Activated CD4-positive, alpha-beta T cell treated with anti-CD3 and anti-CD28 coated beads, Interleukin-2, amount 10 ng/mL, durations not matched to agents 7 days and 5 days (primary cell): Measurements from ENCODE around the gene AMIGO2. TPM values are rescaled to one million over a fixed set of nuclear protein-coding genes. Genes with fewer than 3 reads are reported as not detected.
"Not testable (repeated sequence)": the region's sequence is repeated elsewhere in the genome, so short reads cannot be mapped to it uniquely, and the experiment has no call there.

Source experiments
- CTCF ChIA-PET: fragments of 350-600 bp; sonication (Branson Sonifier 250); formaldehyde crosslinking; loops from one replicate; lab custom pipeline; 2021; ENCODE audit warnings: antibody characterized with exemption; lab: Charles Lee
- POLR2A ChIA-PET: fragments of 350-600 bp; sonication (Branson Sonifier 250); formaldehyde crosslinking; loops from one replicate; lab custom pipeline; 2021; ENCODE audit warnings: antibody characterized with exemption; lab: Charles Lee
- DNase-seq: peaks from one replicate; pipeline ENCODE4 v3.0.0-alpha.2; 2020
- H3K27ac Mint-ChIP-seq: one replicate; pipeline ENCODE4 v1.8.0; 2021; ENCODE audit warnings: mild to moderate bottlenecking, moderate library complexity, mixed read lengths
- H3K27me3 Mint-ChIP-seq: one replicate; pipeline ENCODE4 v1.8.0; 2021; ENCODE audit warnings: mixed read lengths
- H3K36me3 Mint-ChIP-seq: one replicate; pipeline ENCODE4 v1.8.0; 2021; ENCODE audit warnings: low read depth, mixed read lengths
- H3K4me1 Mint-ChIP-seq: one replicate; pipeline ENCODE4 v1.8.0; 2021; ENCODE audit warnings: mixed read lengths
- H3K4me3 Mint-ChIP-seq: one replicate; pipeline ENCODE4 v1.8.0; 2021; ENCODE audit warnings: mild to moderate bottlenecking, moderate library complexity, mixed read lengths
- H3K9me3 Mint-ChIP-seq: one replicate; pipeline ENCODE4 v1.8.0; 2021; ENCODE audit warnings: mixed read lengths
- total RNA-seq, 2 experiments: library from RNA; stranded (reverse); gene quantifications; one replicate each; pipeline ENCODE4 v1.2.3, GENCODE V29; 2021

Gene AMIGO2
- total RNA-seq, 2 experiments from 2014 or later = 10.3 to 10.8 TPM

DNA sequence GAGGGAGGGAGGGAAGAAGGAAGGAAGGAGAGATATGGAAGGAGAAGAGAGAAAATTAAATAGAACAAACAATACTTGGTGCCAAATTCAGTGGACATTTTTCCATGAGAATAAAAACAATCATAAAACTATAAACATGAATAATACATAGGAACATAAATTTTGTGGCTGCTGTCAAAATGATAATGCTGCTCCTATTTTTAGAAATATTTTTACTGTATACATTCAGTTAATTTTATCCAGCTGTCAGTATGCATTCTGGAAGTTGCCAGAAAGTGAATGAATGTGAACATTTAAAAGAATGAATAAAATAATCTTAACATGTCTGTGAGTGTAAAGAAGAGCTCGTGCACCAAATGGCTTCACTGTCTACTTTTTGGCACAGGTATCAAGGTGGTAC lies 14.2 kb downstream of the AMIGO2 start:
- DNase-seq = no peak
- ChIA-PET POLR2A (no interaction called here), CTCF (interaction anchor here (1.0 to 1.3 kb wide), 4 partner anchors 9 to 332 kb away, joined by 3 to 4 read pairs (median 3); no protein-coding TSS in a partner anchor)
- Mint-ChIP-seq H3K27me3 (no peaks in the 10 kb centered on the region), H3K4me1 (no peaks in the 10 kb centered on the region), H3K27ac (no peak overlapping the region), H3K4me3 (no peak overlapping the region), H3K36me3 (no peaks in the 10 kb centered on the region), H3K9me3 (no peaks in the 10 kb centered on the region)

DNA sequence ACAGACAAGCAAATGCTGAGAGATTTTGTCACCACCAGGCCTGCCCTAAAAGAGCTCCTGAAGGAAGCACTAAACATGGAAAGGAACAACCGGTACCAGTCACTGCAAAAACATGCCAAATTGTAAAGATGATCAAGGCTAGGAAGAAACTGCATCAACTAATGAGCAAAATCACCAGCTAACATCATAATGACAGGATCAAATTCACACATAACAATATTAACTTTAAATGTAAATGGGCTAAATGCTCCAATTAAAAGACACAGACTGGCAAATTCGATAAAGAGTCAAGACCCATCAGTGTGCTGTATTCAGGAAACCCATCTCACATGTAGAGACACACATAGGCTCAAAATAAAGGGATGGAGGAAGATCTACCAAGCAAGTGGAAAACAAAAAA lies 21.1 kb downstream of the AMIGO2 start:
- DNase-seq, H3K27ac Mint-ChIP-seq, H3K36me3 Mint-ChIP-seq, CTCF ChIA-PET, H3K4me3 Mint-ChIP-seq, H3K4me1 Mint-ChIP-seq, POLR2A ChIA-PET, H3K27me3 Mint-ChIP-seq: not testable (repeated sequence)
- H3K9me3 Mint-ChIP-seq = peaks cover 11% of the 10 kb centered on the region

DNA sequence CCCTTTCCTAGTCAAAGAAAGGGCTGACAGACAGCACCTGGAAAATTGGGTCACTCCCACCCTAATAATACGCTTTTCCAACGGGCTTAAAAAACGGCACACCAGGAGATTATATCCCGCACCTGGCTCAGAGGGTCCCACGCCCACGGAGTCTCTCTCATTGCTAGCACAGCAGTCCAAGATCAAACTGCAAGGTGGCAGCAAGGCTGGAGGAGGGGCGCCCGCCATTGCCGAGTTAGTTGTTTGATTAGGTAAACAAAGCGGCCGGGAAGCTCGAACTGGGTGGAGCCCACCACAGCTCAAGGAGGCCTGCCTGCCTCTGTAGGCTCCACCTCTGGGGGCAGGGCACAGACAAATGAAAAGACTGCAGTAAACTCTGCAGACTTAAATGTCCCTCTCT lies 22.8 kb downstream of the AMIGO2 start:
- H3K4me1 Mint-ChIP-seq, H3K36me3 Mint-ChIP-seq, POLR2A ChIA-PET, H3K4me3 Mint-ChIP-seq, H3K27ac Mint-ChIP-seq, CTCF ChIA-PET, H3K27me3 Mint-ChIP-seq, DNase-seq: not testable (repeated sequence)
- H3K9me3 Mint-ChIP-seq = peaks cover 12% of the 10 kb centered on the region

- H3K9me3 Mint-ChIP-seq = peaks cover 20% of the 10 kb centered on the region
- POLR2A ChIA-PET, H3K4me3 Mint-ChIP-seq, H3K36me3 Mint-ChIP-seq, H3K4me1 Mint-ChIP-seq, H3K27ac Mint-ChIP-seq, H3K27me3 Mint-ChIP-seq, DNase-seq: not testable (repeated sequence)
- CTCF ChIA-PET = interaction anchor here (0.7 kb wide), 1 partner anchor 10 kb away, joined by 3 read pairs; no protein-coding TSS in a partner anchor
Observed at GRCh38 chr12:47055856-47056255, 23.9 kb downstream of the AMIGO2 start.

DNA sequence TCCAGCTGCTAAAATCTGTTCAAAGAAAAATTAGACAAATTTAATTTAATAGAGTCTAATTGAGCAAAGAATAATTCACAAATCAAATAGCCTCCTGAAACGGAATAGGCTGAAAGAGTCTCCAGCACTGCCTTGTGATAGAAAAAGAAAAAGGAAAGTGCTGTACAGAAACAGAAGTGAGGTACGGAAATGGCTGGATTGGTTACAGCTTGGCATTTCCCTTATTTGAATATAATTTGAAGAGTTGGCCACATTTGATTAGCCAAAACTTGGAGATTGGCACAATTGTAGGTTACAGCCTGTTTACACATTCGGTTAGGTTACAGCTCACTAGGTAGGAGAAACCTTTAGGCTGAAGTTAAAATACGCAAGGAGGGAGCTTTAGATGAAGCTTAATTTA lies 25.1 kb downstream of the AMIGO2 start:
- Mint-ChIP-seq H3K9me3 (peaks cover 22% of the 10 kb centered on the region), H3K36me3 (peaks cover 6% of the 10 kb centered on the region), H3K27ac (no peak overlapping the region), H3K27me3 (peaks cover 2% of the 10 kb centered on the region), H3K4me1 (no peaks in the 10 kb centered on the region), H3K4me3 (no peak overlapping the region)
- DNase-seq = no peak
- ChIA-PET CTCF (interaction anchor here (1.0 kb wide), 1 partner anchor 11 kb away, joined by 3 read pairs; no protein-coding TSS in a partner anchor), POLR2A (no interaction called here)

- DNase-seq = no peak
- Mint-ChIP-seq H3K27me3 (no peaks in the 10 kb centered on the region), H3K36me3 (peaks cover 6% of the 10 kb centered on the region), H3K27ac (no peak overlapping the region), H3K9me3 (peaks cover 17% of the 10 kb centered on the region), H3K4me3 (no peak overlapping the region), H3K4me1 (no peaks in the 10 kb centered on the region)
- ChIA-PET POLR2A (no interaction called here), CTCF (interaction anchor here (1.0 kb wide), 1 partner anchor 12 kb away, joined by 3 read pairs; no protein-coding TSS in a partner anchor)
Observed at GRCh38 chr12:47053961-47054360, 25.8 kb downstream of the AMIGO2 start.

- no peak overlapping the region for H3K4me3 Mint-ChIP-seq
- H3K4me1 Mint-ChIP-seq = no peaks in the 10 kb centered on the region
- H3K36me3 Mint-ChIP-seq = peaks cover 6% of the 10 kb centered on the region
- peaks cover 19% of the 10 kb centered on the region for H3K9me3 Mint-ChIP-seq
- no peak for DNase-seq
- ChIA-PET POLR2A (no interaction called here), CTCF (interaction anchor here (0.7 to 1.3 kb wide), 2 partner anchors 14 to 17 kb away, joined by 3 read pairs; no protein-coding TSS in a partner anchor)
- no peak overlapping the region for H3K27ac Mint-ChIP-seq
- H3K27me3 Mint-ChIP-seq = no peaks in the 10 kb centered on the region
Observed at GRCh38 chr12:47052274-47052673, 27.5 kb downstream of the AMIGO2 start.

GRCh38 chr12:47051291-47051690 lies 28.5 kb downstream of the AMIGO2 start:
- CTCF ChIA-PET = interaction anchor here (0.5 to 0.7 kb wide), 2 partner anchors 541 to 795 kb away, joined by 3 to 4 read pairs; no protein-coding TSS in a partner anchor
- H3K36me3 Mint-ChIP-seq, DNase-seq, H3K27ac Mint-ChIP-seq, H3K4me3 Mint-ChIP-seq, H3K4me1 Mint-ChIP-seq, POLR2A ChIA-PET, H3K27me3 Mint-ChIP-seq: not testable (repeated sequence)
- peaks cover 17% of the 10 kb centered on the region for H3K9me3 Mint-ChIP-seq

- no peak overlapping the region for H3K4me3 Mint-ChIP-seq
- POLR2A ChIA-PET = no interaction called here
- peaks cover 14% of the 10 kb centered on the region for H3K9me3 Mint-ChIP-seq
- peaks cover 10% of the 10 kb centered on the region for H3K27me3 Mint-ChIP-seq
- H3K4me1 Mint-ChIP-seq = no peaks in the 10 kb centered on the region
- H3K36me3 Mint-ChIP-seq = peaks cover 6% of the 10 kb centered on the region
- no peak for DNase-seq
- no peak overlapping the region for H3K27ac Mint-ChIP-seq
- CTCF ChIA-PET = interaction anchor here (1.6 kb wide), 1 partner anchor 23 kb away, joined by 4 read pairs; no protein-coding TSS in a partner anchor
Observed at GRCh38 chr12:47048541-47048940, 31.2 kb downstream of the AMIGO2 start.

DNA sequence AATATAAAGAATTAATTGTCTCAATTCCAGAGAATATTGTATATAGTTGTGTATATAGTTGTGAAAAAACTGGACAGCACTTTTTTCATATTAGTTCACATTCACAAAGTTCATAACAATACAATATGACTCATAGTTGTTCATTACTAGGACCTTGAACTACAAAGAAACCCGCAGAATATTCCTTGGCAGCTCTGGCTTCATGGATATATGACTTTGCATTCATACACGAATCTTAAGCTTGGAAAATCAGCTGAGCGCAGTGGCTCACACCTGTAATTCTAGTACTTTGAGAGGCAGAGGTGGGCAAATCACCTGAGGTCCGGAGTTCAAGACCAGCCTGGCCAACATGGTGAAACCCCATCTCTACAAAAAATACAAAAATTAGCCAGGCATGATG lies 38.4 kb downstream of the AMIGO2 start:
- ChIA-PET POLR2A (no interaction called here), CTCF (no interaction called here)
- Mint-ChIP-seq H3K36me3 (no peaks in the 10 kb centered on the region), H3K27me3 (peaks cover 6% of the 10 kb centered on the region), H3K4me3 (no peak overlapping the region), H3K9me3 (no peaks in the 10 kb centered on the region), H3K4me1 (no peaks in the 10 kb centered on the region), H3K27ac (no peak overlapping the region)
- DNase-seq = no peak

DNA sequence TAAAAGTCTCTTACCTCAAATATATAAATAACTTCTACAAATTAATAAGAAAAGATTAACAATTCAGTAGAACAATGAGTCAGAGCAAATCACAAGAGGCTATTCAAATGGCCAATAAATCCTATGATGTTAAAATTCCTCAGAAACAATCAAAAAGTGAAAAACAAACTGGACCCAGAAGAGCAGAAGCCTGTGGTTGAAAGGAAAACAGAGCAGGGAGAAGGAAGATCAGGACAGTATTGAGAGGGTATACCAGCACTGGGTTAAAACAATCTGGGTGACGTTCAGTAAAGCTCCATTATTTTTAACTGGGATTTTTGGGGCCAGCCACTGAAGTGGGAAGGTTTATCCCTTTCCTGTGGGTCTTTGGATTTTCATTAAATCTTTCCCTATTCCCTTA lies 40.0 kb downstream of the AMIGO2 start:
- Mint-ChIP-seq H3K9me3 (no peaks in the 10 kb centered on the region), H3K27ac (no peak overlapping the region), H3K4me1 (no peaks in the 10 kb centered on the region), H3K4me3 (no peak overlapping the region), H3K27me3 (no peaks in the 10 kb centered on the region), H3K36me3 (no peaks in the 10 kb centered on the region)
- ChIA-PET POLR2A (no interaction called here), CTCF (no interaction called here)
- DNase-seq = no peak

- no peak for DNase-seq
Observed at GRCh38 chr12:47039079-47039478, 40.7 kb downstream of the AMIGO2 start.

GRCh38 chr12:47038270-47038748 lies 41.5 kb downstream of the AMIGO2 start:
- H3K27me3 Mint-ChIP-seq = no peaks in the 10 kb centered on the region
- ChIA-PET CTCF (interaction anchor here (1.0 kb wide), 1 partner anchor 37 kb away, joined by 3 read pairs; no protein-coding TSS in a partner anchor), POLR2A (no interaction called here)
- H3K4me3 Mint-ChIP-seq = no peak overlapping the region
- H3K9me3 Mint-ChIP-seq = no peaks in the 10 kb centered on the region
- no peak for DNase-seq
- H3K4me1 Mint-ChIP-seq = peaks cover 2% of the 10 kb centered on the region
- H3K36me3 Mint-ChIP-seq = no peaks in the 10 kb centered on the region
- no peak overlapping the region for H3K27ac Mint-ChIP-seq

More at GRCh38 chr12:47039079-47039478, 40.7 kb downstream of the AMIGO2 start:
- Mint-ChIP-seq H3K4me3 (no peak overlapping the region), H3K36me3 (no peaks in the 10 kb centered on the region), H3K27me3 (no peaks in the 10 kb centered on the region), H3K27ac (no peak overlapping the region), H3K9me3 (no peaks in the 10 kb centered on the region), H3K4me1 (no peaks in the 10 kb centered on the region)
- ChIA-PET POLR2A (no interaction called here), CTCF (no interaction called here)

DNA sequence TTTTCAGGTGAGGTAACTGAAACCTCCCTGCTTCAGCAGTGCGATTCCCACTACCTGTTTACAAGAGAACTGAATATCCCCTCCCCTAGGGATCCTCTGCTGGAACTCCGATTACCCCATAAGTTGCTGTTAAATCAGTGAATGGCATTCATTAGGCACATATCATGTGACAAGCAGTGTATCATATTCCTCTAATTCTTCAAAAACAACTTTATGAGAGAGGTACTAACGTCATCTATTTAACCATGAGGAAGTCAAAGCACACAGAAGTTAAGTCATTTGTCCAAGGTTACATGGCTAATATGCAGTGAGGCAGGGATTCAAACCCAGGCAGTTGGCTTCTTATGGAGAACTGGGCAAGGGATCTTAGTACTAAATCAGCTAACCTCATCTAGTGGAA lies 44.3 kb downstream of the AMIGO2 start:
- POLR2A ChIA-PET = interaction anchor here (0.7 kb wide), 1 partner anchor 274 kb away, joined by 3 read pairs; no protein-coding TSS in a partner anchor
- no peaks in the 10 kb centered on the region for H3K9me3 Mint-ChIP-seq

More for the DNA sequence above, 44.3 kb downstream of the AMIGO2 start:
- Mint-ChIP-seq H3K4me1 (peaks cover 10% of the 10 kb centered on the region), H3K36me3 (no peaks in the 10 kb centered on the region), H3K27ac (no peak overlapping the region), H3K27me3 (no peaks in the 10 kb centered on the region), H3K4me3 (no peak overlapping the region)
- no peak for DNase-seq
- CTCF ChIA-PET = no interaction called here
